ENCODE measurements around the gene THRB. TPM values are rescaled to one million over a fixed set of nuclear protein-coding genes. Genes with fewer than 3 reads are reported as not detected.

The THRB gene
- total RNA-seq, 1 experiment from 2014 or later: not detected

DNA sequence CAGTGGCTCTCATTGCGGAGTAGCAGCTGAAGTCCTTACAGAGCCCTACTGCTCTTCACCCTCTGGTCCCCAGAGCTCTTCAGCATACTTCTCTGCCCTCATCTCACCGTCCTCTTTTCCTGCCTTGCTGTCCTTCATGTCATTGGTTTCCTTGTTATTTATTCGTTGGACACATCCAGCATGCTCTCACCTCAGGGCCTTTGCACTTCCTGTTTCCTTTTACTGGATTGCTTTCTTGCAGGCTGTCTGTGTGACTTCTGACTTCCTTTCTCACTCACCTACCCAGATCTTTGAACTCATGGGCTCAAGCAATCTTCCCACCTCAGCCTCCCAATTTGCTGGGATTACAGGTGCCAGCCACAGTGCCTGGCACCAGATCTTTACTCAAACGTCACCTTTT lies 422.5 kb downstream of the THRB start:
- H3K36me3 ChIP-seq (ENCODE audit: insufficient read depth, low read length): no peaks in the 10 kb centered on the region
- H4K20me1 ChIP-seq (ENCODE audit: insufficient read depth, low read depth, low read length): no peaks in the 10 kb centered on the region
- H3K27ac ChIP-seq (ENCODE audit: low read length): no peak overlapping the region
- H3K79me2 ChIP-seq (ENCODE audit: low read length): no peaks in the 10 kb centered on the region
- no peaks in the 10 kb centered on the region for H3K9me3 ChIP-seq (ENCODE audit: low read length)
- DNase-seq: no peak
- H3K4me3 ChIP-seq (ENCODE audit: low read length): no peak overlapping the region
- H3K9ac ChIP-seq (ENCODE audit: low read length): no peak overlapping the region
- H3K27me3 ChIP-seq (ENCODE audit: low read length): no peaks in the 10 kb centered on the region
- H3K4me2 ChIP-seq (ENCODE audit: low read depth, low read length, poor library complexity, severe bottlenecking): no peak overlapping the region
- no peak overlapping the region for H2AFZ ChIP-seq (ENCODE audit: low read length)
- no peaks in the 10 kb centered on the region for H3K4me1 ChIP-seq (ENCODE audit: low read length)
- H3K9me2 ChIP-seq (replicated peaks; ENCODE audit: insufficient read depth, low read length): no peaks in the 10 kb centered on the region

DNA sequence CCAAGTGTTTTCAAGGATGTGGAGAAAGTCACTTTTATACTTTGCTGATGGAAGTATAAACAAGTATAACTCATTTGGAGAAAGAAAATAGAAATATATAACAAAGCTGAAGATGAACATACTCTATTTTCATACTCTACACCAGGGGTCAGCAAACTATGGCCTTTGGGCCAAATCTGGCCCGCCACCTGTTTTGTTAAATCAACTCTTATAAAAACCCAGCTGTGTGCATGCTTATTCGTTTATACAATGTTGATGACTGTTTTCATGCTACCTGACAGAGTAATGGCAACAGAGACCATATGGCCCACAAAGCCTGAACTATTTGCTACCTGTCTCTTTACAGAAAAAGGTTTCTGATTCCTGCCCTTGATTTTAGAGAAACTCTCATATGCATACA lies 425.6 kb downstream of the THRB start:
- Histone ChIP-seq H3K9me2 (replicated peaks; ENCODE audit: insufficient read depth, low read length) (no peaks in the 10 kb centered on the region), H3K27me3 (ENCODE audit: low read length) (0 out of 2 replicates have a peak, but pooled peaks cover 3% of the 10 kb centered on the region), H3K4me2 (ENCODE audit: low read depth, low read length, poor library complexity, severe bottlenecking) (no peak overlapping the region), H3K79me2 (ENCODE audit: low read length) (no peaks in the 10 kb centered on the region), H2AFZ (ENCODE audit: low read length) (no peak overlapping the region), H3K4me1 (ENCODE audit: low read length) (no peaks in the 10 kb centered on the region), H4K20me1 (ENCODE audit: insufficient read depth, low read depth, low read length) (no peaks in the 10 kb centered on the region), H3K27ac (ENCODE audit: low read length) (no peak overlapping the region), H3K9me3 (ENCODE audit: low read length) (no peaks in the 10 kb centered on the region), H3K36me3 (ENCODE audit: insufficient read depth, low read length) (no peaks in the 10 kb centered on the region), H3K4me3 (ENCODE audit: low read length) (no peak overlapping the region), H3K9ac (ENCODE audit: low read length) (no peak overlapping the region)
- DNase-seq: peak; percentile 43

DNA sequence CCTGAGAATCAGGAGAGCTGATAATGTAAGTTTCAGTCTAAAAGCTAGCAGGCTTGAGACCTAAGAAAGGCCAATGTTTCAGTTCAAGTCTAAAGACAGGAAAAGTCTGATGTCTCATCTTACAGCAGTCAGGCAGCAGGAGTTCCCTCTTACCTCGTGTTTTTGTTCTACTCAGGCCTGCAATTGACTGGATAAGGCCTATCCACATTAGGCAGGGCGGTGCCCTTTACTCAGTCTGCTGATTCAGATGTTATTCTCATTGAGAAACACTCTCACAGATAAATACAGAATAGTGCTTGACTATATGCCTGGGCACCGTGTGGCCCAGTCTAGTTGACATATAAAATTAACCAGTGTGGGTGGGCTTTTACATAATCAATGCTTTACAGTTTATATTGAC lies 427.2 kb downstream of the THRB start:
- Histone ChIP-seq H3K36me3 (ENCODE audit: insufficient read depth, low read length) (no peaks in the 10 kb centered on the region), H3K9me3 (ENCODE audit: low read length) (no peaks in the 10 kb centered on the region), H2AFZ (ENCODE audit: low read length) (no peak overlapping the region), H3K9ac (ENCODE audit: low read length) (no peak overlapping the region), H3K27me3 (ENCODE audit: low read length) (0 out of 2 replicates have a peak, but pooled peaks cover 3% of the 10 kb centered on the region), H3K79me2 (ENCODE audit: low read length) (no peaks in the 10 kb centered on the region), H3K4me2 (ENCODE audit: low read depth, low read length, poor library complexity, severe bottlenecking) (no peak overlapping the region), H3K4me3 (ENCODE audit: low read length) (no peak overlapping the region), H3K27ac (ENCODE audit: low read length) (no peak overlapping the region), H3K9me2 (replicated peaks; ENCODE audit: insufficient read depth, low read length) (no peaks in the 10 kb centered on the region), H3K4me1 (ENCODE audit: low read length) (no peaks in the 10 kb centered on the region), H4K20me1 (ENCODE audit: insufficient read depth, low read depth, low read length) (no peaks in the 10 kb centered on the region)
- no peak for DNase-seq

Small RNA genes lying within 50 kb of the gene (small RNA-seq; reads per million reads assigned to genes)
- not detected for gene MIR4792

Data from Karpas-422 (cell line).